Anterior cingulate cortex (tissue), 58 donors: Measurements from ENCODE around the gene LGALS9B.
"Not testable (repeated sequence)": the region's sequence is repeated elsewhere in the genome, so short reads cannot be mapped to it uniquely, and the experiment has no call there.

ENCODE experiments used
- DNase-seq, 58 donors: peaks; one replicate each; lab custom pipeline; 2025; lab: John Stamatoyannopoulos, UW

Gene LGALS9B

DNA sequence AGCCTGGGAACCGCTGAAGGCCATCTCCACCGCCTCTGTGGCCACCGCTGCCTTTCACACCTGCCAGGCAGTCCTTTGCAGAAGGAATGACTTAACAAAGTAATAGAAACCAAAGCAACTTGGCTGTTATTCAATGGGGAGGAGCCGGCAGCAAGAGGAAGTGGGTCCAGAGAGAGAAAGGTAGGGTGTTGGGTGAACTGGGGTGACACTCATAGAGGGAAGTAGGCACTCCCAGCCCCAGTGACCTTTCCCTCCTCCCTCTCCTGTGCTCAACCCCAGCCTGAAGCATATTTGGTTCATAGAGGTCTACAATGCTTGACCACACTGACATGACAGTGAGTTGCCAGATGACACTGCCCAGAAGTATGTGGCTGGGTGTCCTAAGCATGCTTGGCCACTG is at the start of gene LGALS9B:
Gene LGALS9B (minus strand): TSS at position 93 of the 400 bp plus-strand sequence. CDS start 69 bp downstream, at position 24.
- not testable (repeated sequence) for DNase-seq

DNA sequence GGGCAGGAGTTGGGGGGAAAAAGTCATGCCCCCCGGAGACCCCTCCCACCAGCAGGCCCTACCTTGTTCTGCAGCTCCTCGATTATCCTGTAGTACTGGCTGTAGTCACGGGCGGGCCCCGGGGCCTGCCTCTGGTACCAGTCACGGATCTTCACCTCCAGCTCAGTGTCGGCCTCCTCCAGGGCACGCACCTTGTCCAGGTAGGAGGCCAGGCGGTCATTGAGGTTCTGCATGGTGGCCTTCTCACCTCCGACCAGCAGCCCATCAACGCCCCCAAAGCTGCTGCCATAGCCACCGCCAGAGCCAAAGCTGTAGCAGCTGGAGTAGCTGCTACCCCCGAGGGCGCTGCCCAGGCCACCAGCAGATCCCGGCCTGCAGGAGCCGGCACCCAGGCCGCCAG is 49.6 kb upstream of the LGALS9B start:
- DNase-seq = not testable (repeated sequence)

DNA sequence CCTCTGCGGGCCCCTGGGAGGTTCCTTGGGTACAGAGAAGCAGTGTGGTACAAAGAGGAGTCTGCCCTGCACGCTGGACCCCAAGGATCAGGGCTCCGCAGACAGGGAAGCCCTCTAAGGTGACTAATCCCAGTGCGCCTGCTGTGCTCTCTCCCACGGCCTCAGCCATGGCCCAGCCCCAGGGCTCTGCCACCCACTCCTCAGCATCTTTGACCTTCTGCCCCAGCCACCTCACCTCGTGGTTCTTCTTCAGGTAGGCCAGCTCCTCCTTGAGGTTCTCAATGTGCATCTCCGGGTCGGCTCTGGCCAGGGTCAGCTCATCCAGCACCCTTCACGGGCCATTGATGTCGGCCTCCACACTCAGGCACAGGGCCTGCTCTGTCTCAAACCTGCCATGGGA is 47.8 kb upstream of the LGALS9B start:
- not testable (repeated sequence) for DNase-seq

DNA sequence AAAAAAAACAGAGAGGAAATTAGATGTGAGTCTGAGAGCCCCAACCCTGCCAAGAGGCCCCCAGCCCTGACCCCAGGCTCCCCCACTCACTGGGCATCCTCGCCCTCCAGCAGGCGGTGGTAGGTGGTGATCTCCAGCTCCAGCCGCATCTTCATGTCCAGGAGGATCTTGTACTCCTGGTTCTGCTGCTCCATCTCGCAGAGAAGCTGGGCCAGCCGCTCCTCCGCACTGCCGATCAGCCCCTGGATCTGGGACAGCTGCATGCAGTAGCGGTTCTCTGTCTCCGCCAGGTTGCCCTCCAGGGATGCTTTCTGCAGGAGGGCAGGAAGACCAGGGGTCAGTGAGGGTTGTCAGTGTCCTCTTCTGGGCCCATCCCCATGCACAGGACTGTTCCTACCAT is 46.2 kb upstream of the LGALS9B start:
- DNase-seq = not testable (repeated sequence)

DNA sequence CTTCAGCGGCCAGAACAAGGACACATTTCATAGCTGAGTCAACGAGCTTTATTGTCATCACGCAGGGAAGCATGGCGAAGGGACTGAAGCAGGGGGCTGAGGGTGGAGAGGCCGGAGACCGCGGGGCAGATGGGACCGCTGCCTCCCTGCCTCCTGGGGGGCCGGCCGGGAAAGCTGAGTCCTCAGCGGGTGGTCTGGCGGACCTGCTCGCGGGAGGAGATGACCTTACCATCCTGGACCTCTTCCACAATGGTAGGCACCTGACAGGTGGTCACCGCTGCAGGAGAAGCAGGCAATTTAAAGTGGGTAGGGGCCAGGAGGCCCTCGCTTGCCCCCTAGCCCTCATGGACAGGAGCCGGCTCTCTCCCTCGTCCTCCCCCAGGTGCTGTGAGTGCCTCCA is 45.0 kb upstream of the LGALS9B start:
- not testable (repeated sequence) for DNase-seq

DNA sequence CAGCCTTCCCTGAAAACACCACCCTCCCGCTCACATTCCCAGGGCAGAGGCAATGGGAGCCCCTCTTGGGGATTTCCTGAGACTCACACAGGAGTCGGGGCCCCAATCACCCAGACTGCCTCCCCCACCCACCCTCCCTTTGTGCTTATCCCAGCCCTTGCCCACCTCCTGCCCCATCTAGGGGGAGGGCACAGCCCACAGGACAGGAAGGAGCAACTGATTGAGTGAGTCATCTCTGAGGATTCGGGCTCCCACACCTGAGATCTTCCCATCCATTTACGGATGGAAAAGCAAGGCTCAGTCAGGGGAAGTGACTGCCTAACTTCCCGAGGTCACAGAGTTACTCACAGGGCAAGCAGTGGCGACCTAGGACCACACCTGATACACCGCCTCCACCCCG is 44.4 kb upstream of the LGALS9B start:
- not testable (repeated sequence) for DNase-seq

DNA sequence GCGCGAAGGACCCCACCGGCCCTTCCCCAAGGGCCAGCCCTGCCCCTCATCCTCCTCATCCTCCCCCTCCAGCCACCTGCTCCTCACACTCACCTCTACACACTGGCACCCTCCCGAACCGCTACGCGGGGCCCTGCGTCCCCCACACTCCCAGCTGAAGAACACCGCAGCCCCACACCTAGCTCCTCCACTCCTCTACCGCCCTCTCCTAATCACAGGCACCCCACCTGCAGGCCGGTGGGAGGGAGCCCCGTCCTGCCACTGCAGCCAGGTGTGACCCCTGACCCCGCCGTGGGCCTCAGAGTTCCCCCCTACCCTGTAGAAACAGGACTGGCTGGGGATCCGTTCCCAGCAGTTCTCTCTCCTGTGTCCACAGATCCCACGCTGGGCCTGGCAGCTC is 38.0 kb upstream of the LGALS9B start:
- not testable (repeated sequence) for DNase-seq

DNA sequence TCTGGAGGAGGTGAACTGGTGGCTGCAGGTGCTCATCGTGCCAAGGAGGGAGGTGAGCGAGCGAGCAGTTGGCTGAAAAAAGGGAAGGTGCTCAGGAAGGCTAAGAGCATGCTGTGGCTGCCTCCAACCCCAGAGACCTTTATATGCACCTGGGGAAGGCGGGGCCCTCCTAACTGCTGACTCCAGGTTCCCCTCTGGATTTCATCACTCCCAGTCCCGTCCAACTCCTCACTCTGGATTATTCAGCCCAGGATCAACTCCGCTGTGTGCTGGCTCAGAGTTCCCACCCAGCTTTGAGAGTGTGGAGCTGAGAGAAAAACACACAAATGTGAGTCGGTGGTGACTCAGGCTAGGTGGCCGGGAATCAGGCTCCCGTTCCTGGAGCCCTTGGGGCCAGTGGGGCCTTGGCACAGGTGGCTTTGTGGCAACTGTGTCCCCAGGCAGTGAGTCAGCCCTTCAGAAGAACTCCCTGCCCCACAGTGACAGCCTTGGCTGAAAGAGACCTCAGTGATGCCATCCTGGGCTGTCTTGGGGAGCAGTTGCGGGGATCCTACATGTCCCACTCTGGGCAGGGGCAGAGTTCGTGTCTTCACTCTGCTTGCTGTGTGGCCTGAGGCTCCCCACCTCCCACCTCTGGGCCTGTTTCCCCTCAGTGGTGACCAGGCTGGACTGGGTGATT is 37.2 kb upstream of the LGALS9B start:
- not testable (repeated sequence) for DNase-seq

DNA sequence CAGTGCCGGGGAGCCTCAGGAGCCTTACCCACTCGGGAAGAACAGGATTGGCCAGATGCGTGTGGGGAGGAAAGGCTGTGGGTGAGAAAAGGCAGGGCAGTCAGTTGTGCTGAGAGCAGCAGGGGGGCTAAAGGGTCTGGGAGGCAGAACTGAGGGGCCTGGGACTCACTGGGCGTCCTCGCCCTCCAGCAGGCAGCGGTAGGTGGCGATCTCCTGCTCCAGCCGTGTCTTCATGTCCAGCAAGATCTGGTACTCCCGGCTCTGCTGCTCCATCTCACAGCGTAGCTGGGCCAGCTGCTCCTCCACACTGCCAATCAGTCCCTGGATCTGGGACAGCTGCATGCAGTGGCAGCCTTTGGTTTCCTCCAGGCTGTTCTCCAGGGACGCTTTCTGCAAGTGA is 34.6 kb upstream of the LGALS9B start:
- DNase-seq = not testable (repeated sequence)

DNA sequence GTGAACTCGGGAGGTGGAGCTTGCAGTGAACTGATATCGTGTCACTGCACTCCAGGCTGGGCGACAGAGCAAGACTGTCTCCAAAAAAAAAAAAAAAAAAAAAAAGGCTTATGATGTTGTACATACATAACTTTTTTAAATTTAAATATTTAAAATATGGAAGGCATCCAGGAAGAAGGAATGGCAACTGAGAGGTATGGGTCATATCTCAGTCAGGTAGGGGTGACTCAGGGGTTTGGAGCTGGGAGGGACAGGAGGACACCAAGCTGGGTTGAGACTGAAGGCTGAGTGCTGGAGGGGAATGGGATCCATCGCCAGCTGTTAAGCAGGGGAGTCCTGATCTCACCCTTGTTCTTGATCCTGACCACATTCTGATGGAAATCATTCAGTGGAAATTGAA is 33.0 kb upstream of the LGALS9B start:
- not testable (repeated sequence) for DNase-seq

DNA sequence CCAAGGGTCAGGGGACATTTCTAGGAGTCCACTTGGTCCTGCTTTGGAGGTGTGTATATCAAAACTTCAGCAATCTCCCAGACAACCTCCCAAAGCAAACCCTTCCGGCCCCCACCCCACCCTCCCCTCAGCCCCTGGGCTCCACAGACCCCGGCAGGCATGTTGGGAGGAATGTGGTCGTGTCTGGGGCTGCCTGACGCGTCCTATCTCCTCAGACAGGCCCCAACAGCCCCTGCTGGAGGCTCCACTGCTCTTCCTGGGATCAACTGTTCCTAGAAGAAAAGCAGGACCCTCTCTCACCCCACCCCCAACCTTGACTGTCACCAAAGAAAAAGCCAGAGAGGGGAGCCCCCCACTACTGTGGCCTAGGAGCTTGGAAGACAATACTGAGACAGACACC is 28.1 kb upstream of the LGALS9B start:
- not testable (repeated sequence) for DNase-seq

DNA sequence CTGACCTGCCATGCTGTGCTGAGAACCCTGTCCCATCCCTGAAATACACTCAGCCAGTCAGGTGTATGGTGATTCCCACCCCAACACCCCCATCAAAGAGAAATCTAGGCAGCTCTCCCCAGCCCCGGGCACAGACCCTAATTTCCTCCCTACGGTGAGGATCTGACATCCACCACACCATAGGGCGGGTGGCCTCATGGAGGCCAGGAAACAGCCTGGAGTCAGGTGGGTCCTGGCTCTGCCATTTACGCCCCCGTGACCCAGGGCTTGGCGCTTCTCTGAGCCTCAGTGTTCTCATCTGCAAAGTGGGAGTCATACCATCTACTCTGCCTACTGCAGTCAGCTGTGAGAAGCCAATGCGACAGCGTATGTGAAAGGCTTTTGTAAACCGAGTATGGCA is 27.4 kb upstream of the LGALS9B start:
- not testable (repeated sequence) for DNase-seq

DNA sequence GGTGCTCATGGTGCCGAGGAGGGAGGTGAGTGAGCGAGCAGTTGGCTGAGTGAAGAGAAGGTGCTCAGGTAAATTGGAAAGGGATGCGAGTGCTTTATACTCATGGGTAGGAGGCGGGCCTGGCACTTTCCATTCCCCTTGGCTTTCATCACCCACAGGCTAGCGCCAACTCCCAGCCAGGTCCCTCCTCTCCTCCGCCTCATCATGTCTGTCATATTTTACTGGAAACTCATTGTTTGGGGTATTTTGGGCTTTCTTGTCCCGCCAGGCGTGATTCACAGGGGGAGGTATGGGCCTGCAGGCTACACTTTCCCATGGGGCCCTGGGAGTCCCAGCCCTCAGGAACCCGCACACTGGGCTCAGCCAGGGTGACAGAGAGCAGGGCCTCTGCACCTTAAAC is 26.8 kb upstream of the LGALS9B start:
- not testable (repeated sequence) for DNase-seq

DNA sequence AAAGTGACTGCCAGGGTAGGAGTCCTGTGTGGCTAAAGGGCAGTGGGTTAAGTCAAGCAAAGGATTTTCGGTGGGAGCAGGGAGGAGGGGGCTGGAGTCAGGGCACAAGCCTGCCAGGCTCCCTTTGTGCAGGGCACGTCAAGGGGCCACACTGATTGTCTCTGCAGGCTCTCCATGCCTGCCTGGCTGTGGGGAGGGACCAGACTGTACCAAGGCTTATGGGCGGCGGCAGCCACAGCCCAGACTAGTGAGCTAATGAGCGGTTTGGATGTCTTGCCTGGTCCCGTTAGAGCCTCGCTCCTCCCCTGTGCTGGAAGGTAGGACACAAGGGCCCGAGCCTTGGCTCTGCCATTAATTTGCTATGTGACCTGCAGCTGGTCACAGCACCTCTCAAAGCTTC is 25.6 kb upstream of the LGALS9B start:
- DNase-seq = not testable (repeated sequence)

DNA sequence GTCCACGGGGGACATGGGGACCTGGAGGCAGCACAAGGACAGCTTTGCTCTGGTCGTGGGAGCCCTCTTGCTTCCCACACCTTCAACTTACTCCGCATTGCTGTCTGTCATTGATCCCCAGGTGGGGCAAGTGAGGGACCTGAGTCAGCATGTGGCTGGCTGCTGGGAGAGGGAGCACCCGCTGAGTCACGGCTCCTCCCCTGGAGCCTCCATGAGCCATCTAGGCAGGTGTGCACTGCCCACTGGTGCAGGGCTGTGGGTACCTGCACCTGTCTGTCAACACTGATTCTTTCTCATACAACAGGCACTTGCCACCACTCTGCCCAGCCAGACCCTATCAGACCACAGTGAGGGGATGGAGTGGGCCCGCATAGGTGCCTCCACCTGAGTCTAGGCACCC is 24.8 kb upstream of the LGALS9B start:
- DNase-seq = not testable (repeated sequence)

DNA sequence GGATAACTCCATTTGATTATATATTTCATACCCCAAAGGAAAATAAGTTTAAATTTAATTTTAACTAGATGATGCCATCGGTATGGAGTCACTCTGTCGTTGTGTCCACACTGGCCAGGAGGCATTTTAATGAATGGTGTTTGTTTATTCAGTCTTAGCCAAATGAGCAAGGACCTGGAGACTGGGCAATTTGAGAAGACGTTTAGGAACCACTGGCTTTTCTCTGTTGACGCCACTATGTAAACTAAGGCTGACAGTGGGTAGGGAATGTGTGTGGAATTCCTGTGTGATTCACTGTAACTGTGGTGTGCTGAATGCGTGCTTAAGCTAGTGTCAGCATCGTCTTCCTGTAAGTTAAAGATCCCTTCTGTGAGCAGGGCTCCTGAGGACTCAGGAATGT is 17.6 kb upstream of the LGALS9B start:
- not testable (repeated sequence) for DNase-seq

DNA sequence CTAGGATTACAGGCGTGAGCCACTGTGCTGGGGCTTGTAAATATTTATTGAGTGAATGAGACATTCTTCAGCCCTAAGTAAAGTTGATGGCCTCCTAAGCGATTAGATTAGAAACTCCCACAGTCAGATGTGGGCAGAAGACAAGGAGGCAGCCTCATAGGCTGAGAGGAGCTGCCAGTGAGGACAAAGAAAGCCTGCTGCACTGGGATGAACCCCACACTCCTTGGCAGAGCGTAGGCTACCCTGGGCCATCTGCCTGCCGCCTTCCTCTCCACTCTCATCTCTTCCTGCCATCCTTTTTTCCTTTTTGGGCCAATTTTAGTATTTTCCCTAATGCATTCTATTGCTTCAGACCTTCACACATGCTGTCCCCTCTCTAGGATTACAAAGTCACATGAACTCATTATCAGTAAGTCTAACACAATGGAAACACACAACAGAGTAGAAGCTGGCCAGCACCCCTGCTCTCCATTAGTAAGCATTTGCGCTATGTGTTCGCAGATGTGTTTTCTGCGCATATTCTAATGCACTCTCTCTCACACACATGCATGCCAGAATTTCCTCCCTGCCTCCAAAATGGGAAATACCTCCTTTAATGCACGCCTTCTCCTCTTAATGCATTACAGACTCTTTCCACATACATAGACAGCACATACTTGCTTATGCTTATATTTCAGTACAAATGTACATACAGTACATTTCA is 12.7 kb upstream of the LGALS9B start:
- not testable (repeated sequence) for DNase-seq

DNA sequence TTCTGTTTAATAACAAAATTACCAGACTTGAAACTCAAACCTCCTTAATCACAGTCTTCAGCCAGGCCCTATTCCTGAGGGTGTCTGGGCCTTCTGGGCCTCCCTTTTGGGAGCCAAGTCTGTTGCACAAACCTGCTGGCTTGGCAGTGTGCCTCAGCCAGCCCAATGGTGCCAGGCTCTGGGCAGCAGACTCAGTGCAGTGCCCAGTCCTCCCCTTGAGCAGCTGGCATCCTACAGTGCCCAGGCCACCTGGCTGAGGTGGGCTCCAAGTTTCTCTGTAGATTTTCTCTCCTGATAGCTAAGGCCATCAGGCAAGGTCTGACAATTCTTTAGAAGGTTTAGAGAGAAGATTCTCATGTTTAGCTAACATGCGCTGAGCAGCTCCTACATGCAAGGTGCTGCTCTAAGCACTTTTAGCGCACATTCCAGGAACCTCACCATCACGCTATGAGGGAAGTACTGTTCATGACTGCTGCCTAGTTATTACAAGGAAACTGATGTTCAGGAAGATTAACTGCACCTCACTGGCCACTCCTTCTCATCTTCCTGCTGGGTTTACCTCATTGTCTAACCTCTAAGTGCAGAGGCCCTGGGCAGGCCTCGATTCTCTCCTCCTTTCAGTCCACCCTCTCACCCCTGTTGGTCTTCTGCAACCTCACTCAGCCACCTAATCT is 10.2 kb upstream of the LGALS9B start:
- DNase-seq = not testable (repeated sequence)

DNA sequence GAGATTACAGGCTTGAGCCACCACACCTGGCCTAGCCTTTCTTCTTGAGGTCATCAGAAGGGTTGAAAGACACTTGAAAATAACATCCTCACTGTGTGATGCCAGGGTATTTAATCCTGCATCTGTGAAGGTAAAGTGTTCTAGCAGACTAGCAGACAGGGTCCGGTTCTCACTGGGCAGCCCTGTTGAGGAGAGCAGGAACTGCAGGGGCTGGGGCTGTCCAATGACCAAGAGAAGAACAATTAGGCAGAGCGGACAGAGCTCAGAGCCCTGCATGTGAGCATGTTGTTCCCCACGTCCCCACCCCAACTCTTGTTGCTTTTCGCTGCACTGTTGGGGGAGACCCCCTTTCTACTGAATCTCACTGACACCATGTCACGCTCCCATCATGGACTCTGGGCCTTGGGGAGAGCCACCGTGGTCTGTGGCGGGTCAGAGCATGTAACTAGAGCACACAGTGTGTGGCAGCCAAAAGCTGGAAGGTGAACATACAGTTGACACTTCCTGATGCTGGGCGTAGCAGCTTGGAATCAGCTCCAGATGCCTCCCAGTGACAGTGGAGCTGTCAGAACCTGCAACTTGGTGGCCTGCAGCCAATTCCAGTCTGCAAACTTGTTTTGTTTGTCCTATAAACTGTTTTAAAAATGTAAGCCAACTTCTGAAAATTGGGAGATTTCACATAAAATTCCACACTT is 7.9 kb upstream of the LGALS9B start:
- not testable (repeated sequence) for DNase-seq

DNA sequence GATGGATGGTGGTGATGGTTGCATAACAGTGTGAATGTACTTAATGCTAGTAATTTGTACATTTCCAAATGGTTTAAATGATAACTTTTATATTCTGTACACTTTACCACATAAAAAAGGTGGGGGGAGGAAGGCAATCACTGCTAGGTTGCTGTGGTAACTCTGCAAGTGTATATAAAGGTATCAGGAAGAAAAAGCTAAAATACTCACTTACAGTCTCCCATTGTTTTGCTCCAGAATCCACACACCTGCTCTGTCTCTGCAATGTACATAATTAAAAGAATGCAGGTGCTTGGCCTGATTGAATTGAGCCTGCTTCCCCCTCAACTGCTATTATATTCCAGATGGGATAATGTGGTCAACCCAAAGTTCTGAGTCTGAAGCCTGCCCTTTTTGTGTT is 6.7 kb upstream of the LGALS9B start:
- DNase-seq = not testable (repeated sequence)

DNA sequence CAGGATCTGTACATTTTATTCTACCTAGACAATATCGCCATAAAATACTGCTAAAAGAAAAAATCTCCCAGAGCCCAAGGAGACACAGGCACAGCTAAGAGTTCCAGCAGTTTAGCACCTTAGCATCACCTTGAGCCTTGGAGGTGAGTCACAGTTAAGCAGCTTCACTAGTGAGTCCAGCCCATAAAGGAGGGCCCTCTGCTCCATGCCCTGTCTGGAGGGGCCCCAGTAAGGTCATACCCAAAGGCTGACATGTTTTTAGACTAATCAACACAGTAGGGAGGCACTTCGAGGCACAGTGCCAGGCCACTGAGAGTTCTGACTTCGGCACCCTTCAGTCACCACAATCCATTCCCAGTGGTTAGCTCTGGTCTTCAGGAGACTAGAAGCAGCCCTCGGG is 2.6 kb upstream of the LGALS9B start:
- not testable (repeated sequence) for DNase-seq
